ENCODE measurements around the gene IL4I1.

IL4I1 gene

DNA sequence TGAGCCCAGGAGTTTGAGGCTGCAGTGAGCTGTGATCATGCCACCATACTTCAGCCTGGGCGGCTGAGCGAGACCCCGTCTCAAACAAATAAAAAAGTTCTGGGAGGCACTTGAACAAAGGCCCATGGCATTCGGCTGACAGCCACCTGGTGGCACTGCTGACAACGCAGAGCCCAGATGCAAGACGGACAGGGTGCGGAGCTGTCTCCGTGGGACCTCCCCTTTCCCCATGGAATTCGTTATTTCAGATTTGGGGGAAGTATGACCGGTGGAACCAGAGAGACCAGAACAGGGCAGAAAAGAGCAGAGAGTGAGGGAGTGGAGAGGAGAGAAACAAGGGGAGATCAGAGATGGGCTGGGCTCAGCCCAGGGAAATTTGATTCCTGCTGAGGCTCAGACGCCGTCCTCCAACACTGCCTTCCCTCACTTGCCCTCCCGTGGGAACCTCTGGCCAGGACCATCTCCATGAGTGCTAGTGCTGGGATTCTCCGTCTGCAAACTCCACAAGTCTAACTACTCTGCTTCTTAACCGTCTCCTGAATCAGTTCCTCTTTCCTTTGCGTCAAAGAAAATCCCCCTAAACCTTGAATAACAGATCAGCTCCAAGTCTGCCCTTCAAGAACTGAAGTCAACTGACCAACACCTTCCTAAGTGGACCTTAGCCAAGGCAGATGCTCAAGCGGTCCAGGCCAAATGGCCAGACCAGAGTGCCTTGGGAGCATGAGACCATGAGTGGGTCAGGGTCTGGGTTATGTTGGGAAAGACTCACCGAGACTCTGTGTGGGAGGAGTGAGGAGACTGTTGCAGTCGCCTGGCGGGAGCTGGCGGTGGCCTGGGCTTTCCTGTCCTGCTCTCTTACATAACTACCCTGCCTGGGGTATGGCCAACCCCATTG, 20.4 kb upstream of the IL4I1 start:
- no peaks in the 10 kb centered on the region for H3K9me3 ChIP-seq (ENCODE audit: control insufficient read depth, insufficient read depth, low read length)
- H3K4me1 ChIP-seq (ENCODE audit: insufficient read depth, low read length), result peaks cover 7% of the 10 kb centered on the region; the same call in 1 of the 2 replicates
- H3K36me3 ChIP-seq (ENCODE audit: insufficient read depth, low read length), result peaks cover 10% of the 10 kb centered on the region
- H3K9ac ChIP-seq (ENCODE audit: low read depth, low read length), result no peak overlapping the region

DNA sequence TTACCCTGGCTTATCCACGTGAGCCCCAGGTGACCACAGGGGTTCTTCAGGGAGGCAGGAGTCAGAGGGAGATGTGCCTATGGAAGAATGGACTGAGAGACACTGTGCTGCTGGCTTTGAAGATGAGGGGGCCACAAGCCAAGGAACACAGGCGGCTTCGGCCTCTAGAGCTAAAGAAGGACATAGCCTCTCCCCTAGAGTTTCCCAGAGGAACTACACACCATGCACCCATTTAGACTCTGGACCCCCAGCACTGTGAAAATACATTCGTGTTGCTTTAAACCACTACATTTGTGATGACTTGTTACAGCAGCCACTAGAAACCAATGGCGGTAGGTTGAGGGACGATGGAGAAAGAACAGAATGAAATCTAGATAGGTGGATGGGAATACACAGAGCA, 18.6 kb upstream of the IL4I1 start:
- Histone ChIP-seq H3K4me1 (ENCODE audit: insufficient read depth, low read length) (peaks cover 7% of the 10 kb centered on the region; the same call in 1 of the 2 replicates), H3K9me3 (ENCODE audit: control insufficient read depth, insufficient read depth, low read length) (no peaks in the 10 kb centered on the region), H3K36me3 (ENCODE audit: insufficient read depth, low read length) (peaks cover 7% of the 10 kb centered on the region), H3K9ac (ENCODE audit: low read depth, low read length) (no peak overlapping the region)

DNA sequence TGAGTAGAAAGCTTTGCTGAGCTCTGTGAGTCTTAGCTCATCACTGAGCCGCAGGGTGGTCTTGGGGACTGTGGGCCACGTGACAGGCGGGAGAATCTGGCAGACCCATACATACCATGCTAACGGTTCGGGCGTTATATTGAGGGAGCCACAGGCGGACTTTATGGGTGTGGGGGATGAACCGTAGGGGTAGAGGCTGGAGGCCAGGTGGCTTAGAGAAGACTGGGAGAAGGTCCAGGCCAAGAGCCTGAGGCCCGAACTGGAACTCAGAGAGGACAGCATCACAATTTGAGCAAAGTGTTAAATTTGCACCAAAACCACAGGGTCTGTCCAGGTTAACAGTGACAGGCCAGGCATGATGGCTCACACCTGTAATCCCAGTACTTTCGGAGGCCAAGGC, 17.0 kb upstream of the IL4I1 start:
- H3K4me1 ChIP-seq (ENCODE audit: insufficient read depth, low read length), result peaks cover 7% of the 10 kb centered on the region; the same call in 1 of the 2 replicates
- H3K36me3 ChIP-seq (ENCODE audit: insufficient read depth, low read length), result peaks cover 7% of the 10 kb centered on the region
- no peak overlapping the region for H3K9ac ChIP-seq (ENCODE audit: low read depth, low read length)
- no peaks in the 10 kb centered on the region for H3K9me3 ChIP-seq (ENCODE audit: control insufficient read depth, insufficient read depth, low read length)

DNA sequence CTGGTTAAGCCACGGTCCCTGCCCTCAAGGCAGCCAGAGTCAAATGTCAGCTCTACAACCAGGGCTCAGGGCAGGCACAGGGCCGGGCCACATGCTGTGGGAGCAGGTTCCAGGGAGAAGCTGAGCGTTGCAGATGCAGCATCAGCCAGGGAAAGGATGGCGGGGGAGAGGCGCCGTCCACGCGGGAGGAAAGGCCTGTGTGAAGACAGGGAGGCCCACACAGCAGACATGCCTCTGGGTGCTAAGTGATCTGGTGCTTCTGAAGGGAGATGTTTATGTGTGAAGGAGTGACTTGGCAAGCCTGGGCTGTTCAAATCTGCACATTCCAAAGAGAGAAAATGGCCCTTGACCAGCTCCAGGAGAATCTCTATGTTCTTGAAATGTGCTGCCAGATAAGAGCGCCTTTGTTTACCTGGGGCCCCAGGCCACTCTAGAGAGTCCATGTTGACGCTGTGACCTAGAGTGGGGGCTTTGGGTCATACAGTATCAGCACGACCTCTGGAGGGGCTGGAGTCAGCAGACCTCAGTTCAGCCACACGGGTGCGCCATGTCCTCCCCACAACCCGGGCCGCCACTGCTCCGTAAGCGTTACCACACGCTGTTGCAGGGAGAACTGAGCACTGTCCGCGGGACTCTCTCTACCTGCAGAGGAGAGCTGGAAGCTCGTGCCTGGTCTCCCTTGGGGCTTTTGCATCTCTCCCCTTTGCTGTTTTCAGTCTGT, 16.4 kb upstream of the IL4I1 start:
- Histone ChIP-seq H3K4me1 (ENCODE audit: insufficient read depth, low read length) (peaks cover 7% of the 10 kb centered on the region; the same call in 1 of the 2 replicates), H3K9me3 (ENCODE audit: control insufficient read depth, insufficient read depth, low read length) (no peaks in the 10 kb centered on the region), H3K36me3 (ENCODE audit: insufficient read depth, low read length) (peaks cover 7% of the 10 kb centered on the region), H3K9ac (ENCODE audit: low read depth, low read length) (no peak overlapping the region)

DNA sequence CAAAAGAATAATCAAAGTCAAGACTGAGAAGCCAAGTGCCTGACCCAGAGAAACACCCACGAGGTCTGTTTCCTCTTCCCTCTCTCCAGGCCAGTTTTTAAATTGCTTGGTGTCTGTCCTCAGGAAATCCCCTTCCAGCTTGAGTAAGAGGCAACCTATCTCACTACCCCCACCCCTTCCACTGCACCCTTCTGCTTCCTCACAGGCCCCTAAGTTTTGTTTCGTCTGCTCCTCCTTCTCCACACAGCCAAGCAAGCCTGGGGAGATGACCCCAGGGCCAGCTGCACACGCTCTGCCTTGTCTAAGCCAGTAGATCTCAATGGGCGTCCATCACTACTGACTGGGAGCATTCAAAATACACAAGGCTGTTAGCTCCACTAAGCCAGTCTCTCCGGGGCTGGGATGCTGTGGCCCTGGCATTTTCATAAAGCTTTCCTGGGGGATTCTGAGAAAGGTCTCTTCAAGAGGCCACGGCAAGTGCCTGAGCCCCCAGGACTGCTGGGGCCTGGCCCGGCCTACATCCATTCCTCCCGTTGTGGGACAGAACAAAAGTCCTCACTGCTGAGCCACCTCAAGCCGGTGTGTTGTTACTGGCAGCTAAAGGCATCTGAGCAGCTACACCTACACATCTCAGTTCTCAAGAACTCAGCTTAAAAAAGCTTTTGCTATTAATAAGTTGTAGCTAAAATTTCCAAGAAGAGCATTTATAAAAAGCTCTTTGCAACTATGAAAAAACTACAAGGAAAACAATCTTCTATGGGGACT, 14.9 kb upstream of the IL4I1 start:
- Histone ChIP-seq H3K9ac (ENCODE audit: low read depth, low read length) (no peak overlapping the region), H3K9me3 (ENCODE audit: control insufficient read depth, insufficient read depth, low read length) (no peaks in the 10 kb centered on the region), H3K36me3 (ENCODE audit: insufficient read depth, low read length) (peaks cover 7% of the 10 kb centered on the region), H3K4me1 (ENCODE audit: insufficient read depth, low read length) (no peaks in the 10 kb centered on the region)

DNA sequence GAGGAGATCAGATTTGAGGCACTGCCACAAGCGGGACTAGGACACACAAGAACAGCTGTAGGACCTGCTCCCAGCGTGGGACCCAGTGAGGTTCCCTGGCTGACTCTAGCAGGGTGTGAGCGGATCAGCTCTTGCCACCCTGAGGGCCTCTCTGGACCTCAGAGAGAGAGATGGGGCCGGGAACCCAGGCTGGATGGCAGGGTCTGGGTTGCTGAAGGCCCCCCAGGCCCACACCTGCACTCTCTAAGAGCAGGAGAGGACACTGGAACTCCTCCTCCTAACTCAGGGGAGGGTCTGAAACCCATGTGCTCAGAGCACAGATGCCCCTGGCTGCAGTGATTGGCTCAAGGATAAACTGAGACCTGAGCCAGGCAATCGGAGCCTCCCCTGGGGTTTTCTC, 13.5 kb upstream of the IL4I1 start:
- H3K9ac ChIP-seq (ENCODE audit: low read depth, low read length), result no peak overlapping the region
- H3K9me3 ChIP-seq (ENCODE audit: control insufficient read depth, insufficient read depth, low read length), result no peaks in the 10 kb centered on the region
- no peaks in the 10 kb centered on the region for H3K4me1 ChIP-seq (ENCODE audit: insufficient read depth, low read length)
- H3K36me3 ChIP-seq (ENCODE audit: insufficient read depth, low read length), result peaks cover 4% of the 10 kb centered on the region

DNA sequence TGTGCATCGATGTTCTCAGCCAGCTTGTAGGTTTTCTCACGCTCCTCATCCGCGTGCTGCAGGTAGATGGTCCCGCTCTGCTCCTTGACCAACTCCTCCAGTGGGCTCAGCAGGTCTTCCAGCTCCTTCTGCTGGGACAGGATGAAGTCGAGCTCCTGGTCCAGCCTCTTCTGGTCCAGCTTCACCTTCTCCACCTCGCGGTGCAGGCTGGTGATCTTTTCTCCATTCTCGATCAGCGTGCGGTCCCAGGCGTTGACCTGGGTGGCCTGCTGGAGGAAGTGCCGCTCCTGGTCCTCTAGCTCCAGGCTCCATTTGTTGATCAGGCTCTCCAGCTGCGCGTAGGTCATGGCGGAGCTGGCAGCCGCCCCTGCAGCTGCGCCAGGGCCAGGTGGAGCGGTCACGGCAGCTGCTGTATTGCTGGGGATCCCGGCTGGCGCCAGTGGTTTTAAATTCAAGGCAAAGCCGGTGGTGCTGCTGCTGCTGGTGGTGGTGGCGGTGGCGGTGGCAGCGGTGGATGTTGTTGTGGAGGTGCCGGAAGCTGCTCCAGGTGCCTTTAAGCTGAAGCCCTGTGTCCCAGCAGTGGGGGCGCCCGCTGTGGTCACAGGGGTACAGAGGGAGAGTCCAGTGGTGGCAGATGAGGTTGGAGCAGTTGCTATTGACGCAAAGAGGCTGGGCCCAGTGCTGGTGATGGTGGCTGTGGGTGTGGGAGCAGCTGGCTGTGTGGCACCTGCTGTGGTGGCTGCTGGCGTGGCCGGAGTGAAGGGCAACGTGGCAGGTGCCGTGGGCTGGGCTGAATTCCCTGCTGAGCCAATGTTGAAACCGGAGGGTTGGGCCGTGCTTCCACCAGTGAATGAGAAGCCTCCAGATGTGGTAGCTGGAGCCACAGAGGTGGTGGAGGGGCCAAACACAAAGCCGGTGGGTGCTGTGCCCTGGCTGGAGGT, 12.1 kb upstream of the IL4I1 start:
- Histone ChIP-seq H3K9me3 (ENCODE audit: control insufficient read depth, insufficient read depth, low read length) (no peaks in the 10 kb centered on the region), H3K36me3 (ENCODE audit: insufficient read depth, low read length) (no peaks in the 10 kb centered on the region; the same call in 1 of the 2 replicates), H3K9ac (ENCODE audit: low read depth, low read length) (no peak overlapping the region), H3K4me1 (ENCODE audit: insufficient read depth, low read length) (no peaks in the 10 kb centered on the region)

DNA sequence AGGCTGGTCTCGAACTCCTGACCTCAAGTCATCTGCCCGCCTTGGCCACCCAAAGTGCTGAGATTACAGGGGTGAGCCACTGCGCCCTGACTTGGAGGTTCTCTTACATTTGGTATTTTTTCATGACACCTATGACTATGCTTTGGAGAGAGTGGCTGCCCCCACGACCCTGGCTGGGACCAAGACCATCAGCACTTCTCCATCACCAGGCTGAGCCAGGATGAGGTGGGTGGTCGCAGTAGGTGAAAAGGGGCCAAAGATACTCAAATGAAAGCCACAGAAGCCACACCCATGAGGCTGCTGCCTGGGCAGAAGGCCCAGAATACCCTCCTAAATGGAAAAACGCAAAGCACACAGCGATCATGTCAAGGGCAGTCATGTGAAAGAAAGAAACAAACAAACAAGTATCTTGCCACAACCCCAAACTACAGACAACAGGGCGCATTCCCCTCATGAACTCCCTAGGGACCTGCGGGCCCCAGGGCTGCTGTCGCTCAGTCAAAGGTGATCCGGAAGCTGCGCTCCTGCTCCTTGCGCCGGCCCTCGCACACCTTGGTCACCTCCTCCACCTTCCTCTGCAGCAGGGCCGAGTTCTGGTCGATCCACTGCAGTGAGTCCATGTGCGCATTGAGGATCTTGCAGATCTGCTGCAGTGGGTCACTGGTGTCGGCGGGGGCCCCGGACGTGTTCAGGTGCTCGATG, 11.2 kb upstream of the IL4I1 start:
- Histone ChIP-seq H3K9me3 (ENCODE audit: control insufficient read depth, insufficient read depth, low read length) (no peaks in the 10 kb centered on the region), H3K36me3 (ENCODE audit: insufficient read depth, low read length) (no peaks in the 10 kb centered on the region; the same call in 1 of the 2 replicates), H3K4me1 (ENCODE audit: insufficient read depth, low read length) (no peaks in the 10 kb centered on the region), H3K9ac (ENCODE audit: low read depth, low read length) (no peak overlapping the region)

DNA sequence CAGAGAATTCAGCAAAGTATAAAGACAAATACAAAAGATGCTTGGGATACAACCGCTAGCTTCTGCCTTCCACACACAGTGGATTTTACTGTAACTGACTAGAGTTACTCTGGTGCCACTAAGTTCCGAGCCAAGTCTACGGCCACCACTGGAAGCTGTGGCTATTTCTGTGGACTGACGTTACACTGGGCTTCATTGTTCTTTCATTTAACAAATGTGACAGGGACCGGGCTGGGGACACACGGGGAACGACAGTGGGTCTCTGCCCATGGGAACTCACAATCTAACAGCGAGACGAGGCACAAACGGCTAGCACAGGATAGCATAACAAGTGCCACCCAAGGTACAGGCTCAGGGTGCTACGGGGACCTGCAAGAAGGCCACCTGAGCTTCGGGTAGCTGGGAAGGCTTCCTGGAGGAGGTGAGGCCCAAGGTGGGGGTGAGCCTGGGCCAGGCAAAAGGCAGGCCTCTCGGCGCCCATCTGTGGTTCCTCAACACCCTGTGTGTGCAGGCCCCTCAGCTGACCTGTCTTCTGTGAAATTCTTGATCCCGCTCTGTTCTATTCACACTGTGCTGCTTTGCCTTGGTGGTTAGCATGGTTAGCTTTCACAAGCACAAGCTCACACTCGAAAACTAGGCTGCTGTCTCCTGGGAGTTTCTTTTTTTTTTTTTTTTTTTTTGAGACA, 10.3 kb upstream of the IL4I1 start:
- H3K9ac ChIP-seq (ENCODE audit: low read depth, low read length), result no peak overlapping the region
- H3K36me3 ChIP-seq (ENCODE audit: insufficient read depth, low read length), result no peaks in the 10 kb centered on the region; the same call in 1 of the 2 replicates
- H3K4me1 ChIP-seq (ENCODE audit: insufficient read depth, low read length), result no peaks in the 10 kb centered on the region

DNA sequence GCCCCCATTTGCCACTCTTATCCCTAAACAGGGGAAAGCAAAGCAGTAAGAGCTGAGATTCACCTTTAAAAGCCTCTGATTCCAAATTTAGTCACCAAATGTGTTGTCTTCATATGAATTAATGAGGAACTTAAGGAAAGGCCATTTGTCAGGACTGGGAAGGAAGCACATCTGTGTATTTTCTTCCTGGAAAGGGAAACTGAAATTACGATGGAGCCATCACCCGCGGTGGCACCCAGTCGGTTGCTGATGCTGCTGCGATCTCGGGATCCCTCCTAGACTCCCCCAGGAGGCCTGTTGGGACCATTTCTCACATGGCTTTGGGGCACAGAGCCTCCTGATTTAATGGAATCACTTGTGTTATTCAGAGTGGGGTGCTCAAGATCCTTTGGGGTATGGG, 7.4 kb upstream of the IL4I1 start:
- H3K4me1 ChIP-seq (ENCODE audit: insufficient read depth, low read length), result no peaks in the 10 kb centered on the region
- H3K9ac ChIP-seq (ENCODE audit: low read depth, low read length), result no peak overlapping the region
- H3K36me3 ChIP-seq (ENCODE audit: insufficient read depth, low read length), result no peaks in the 10 kb centered on the region; the same call in 1 of the 2 replicates
- no peaks in the 10 kb centered on the region for H3K9me3 ChIP-seq (ENCODE audit: control insufficient read depth, insufficient read depth, low read length)

More for the DNA sequence above, 10.3 kb upstream of the IL4I1 start:
- H3K9me3 ChIP-seq (ENCODE audit: control insufficient read depth, insufficient read depth, low read length), result no peaks in the 10 kb centered on the region

DNA sequence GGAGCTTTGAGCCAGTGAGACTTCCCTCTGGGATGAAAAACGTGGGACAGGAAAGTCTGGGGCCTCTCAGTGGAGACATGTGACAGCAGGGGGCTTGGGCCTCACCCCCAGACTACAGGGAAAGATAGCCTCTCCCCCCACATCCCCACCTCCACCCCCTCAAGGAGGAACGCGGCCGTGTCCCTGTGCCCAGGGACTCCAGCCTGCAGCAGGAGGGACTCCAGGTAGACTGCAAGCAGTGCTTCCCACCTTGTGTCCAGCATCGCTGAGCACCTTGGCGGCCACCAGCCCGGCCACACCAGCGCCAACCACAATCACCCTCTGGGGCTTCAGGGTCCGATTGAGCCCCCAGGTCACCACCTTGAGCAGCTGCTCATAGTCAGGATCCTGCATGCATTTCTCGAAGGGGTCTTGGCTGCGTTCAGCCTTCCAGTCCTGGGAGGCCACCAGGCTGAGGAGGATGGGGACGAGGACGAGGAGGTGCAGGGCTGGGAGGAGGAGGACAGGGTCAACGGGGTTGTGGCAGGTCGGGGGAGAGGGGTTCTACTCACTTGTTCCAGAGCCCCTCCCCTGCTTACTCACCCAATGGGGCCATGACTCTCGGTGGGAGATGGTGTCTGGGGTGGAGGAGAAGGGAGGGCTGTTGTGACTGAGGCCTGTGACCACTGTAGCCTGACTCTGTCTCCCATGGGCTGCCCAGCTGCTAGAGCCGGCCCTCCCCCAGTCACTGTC, 955 bp downstream of the IL4I1 start:
- Histone ChIP-seq H3K9ac (ENCODE audit: low read depth, low read length) (no peak overlapping the region), H3K9me3 (ENCODE audit: control insufficient read depth, insufficient read depth, low read length) (no peaks in the 10 kb centered on the region), H3K36me3 (ENCODE audit: insufficient read depth, low read length) (no peaks in the 10 kb centered on the region), H3K4me1 (ENCODE audit: insufficient read depth, low read length) (peaks cover 11% of the 10 kb centered on the region)

DNA sequence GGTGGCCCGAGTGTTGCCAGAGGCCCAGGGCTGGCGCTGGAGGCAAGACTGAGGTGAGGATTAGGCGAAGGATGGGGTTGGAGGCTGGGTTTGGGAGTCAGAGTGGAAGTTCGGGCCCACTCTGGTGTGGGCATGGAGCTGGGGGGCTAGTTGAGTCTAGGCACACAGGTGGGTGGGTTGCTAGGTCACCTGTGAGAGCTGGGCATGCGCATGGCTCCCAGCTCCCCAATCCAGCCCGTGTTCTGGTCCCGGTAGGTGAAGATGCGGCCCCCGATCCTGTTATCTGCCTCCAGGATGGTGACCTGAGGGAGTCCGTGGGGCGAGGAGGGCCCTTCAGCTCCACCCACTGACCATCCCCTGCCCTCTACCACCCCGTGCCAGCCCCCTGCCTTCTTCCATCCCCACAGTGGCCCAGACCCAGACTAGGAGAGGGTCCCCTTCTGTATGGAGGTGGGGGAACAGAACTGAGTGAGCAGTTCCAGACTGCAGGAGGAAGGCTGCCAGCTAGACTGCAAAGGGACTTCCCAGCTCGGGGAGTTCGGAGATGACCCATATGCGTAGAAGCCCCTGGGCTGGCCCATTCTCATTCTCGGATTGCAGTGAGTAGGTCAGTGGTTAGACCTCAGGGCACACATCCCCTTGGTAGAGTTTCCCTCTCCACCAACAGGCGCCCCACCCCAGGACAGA, 1.7 kb downstream of the IL4I1 start:
- Histone ChIP-seq H3K4me1 (ENCODE audit: insufficient read depth, low read length) (peaks cover 11% of the 10 kb centered on the region), H3K9ac (ENCODE audit: low read depth, low read length) (no peak overlapping the region), H3K9me3 (ENCODE audit: control insufficient read depth, insufficient read depth, low read length) (no peaks in the 10 kb centered on the region), H3K36me3 (ENCODE audit: insufficient read depth, low read length) (no peaks in the 10 kb centered on the region)

Measured in ES-I3 (cell line).